Skeletal muscle satellite cell (primary cell): ENCODE results near the gene NRIP2.

Source experiments
- H3K27me3 ChIP-seq: 2 replicates; pipeline ENCODE4 v1.7.0; 2013; ENCODE audit warnings: low read length; ENCODE audit not compliant: control insufficient read depth, insufficient read depth
- H3K36me3 ChIP-seq: 2 replicates; pipeline ENCODE4 v1.7.0; 2013; ENCODE audit warnings: mild to moderate bottlenecking, control low read depth, low read length; ENCODE audit not compliant: insufficient read depth
- H3K4me1 ChIP-seq: 2 replicates; pipeline ENCODE4 v1.7.0; 2013; ENCODE audit warnings: low read length; ENCODE audit not compliant: control insufficient read depth, insufficient read depth
- H3K4me2 ChIP-seq: 2 replicates; pipeline ENCODE4 v1.7.0; 2013; ENCODE audit warnings: mild to moderate bottlenecking, low read length
- H3K4me3 ChIP-seq: 2 replicates; pipeline ENCODE4 v1.7.0; 2013; ENCODE audit warnings: low read length
- H3K9ac ChIP-seq: 2 replicates; pipeline ENCODE4 v1.7.0; 2013; ENCODE audit warnings: mild to moderate bottlenecking, low read depth, low read length, moderate library complexity
- H3K9me3 ChIP-seq: replicated peaks from 2 replicates; pipeline ENCODE4 v1.7.0; 2013; ENCODE audit warnings: mild to moderate bottlenecking, control low read depth, low read length

NRIP2 gene

DNA sequence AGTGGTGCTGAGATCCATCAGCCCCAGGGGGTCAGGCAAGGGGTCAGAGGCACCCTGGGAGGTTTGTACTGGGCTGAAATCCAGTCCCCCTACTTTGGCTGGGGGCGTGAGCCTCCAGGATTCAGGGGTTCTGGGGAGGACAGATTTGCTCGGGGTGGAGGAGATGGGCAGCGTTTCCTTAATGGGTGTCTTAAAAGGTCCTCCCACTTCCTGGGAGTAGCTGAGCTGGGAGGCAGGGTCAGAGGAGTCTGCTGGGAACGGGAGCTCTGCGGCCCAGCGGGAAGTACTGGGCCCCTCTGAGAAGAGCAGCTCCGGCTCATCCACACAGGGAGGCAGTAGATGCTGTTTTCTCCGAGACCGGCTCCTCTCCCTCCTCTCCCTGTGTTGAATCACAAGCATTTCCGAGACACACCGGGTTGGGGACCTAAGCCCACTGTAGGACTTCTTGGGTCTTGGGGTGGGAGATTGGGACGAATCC is 24.1 kb upstream of the NRIP2 start:
- H3K9ac ChIP-seq = no peak overlapping the region
- peaks cover 37% of the 10 kb centered on the region for H3K36me3 ChIP-seq
- H3K9me3 ChIP-seq = no peaks in the 10 kb centered on the region
- H3K4me3 ChIP-seq = no peak overlapping the region
- H3K27me3 ChIP-seq = no peaks in the 10 kb centered on the region
- no peaks in the 10 kb centered on the region for H3K4me1 ChIP-seq
- no peak overlapping the region for H3K4me2 ChIP-seq

DNA sequence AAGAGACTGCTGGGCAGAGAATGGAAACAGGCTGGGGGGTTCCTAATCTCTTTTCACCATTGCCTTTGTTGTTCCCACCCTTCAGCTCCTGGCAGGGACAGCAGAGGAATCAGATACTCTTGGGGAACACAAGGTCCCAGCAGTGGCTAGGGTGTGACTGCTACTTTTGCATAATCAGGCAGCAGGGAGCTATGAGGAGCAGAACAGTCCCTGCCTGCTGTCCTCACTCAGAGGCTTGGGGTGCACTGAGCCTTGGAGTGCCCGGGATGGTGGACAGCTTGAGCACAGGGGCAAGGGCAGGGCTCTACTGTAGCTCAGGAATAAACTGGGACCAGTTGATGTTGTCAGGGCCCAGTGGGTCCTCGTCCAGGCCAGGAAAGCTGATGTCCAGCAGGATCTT is 23.5 kb upstream of the NRIP2 start:
- no peaks in the 10 kb centered on the region for H3K9me3 ChIP-seq
- no peak overlapping the region for H3K4me3 ChIP-seq
- no peak overlapping the region for H3K4me2 ChIP-seq
- no peak overlapping the region for H3K9ac ChIP-seq
- H3K27me3 ChIP-seq = no peaks in the 10 kb centered on the region
- H3K36me3 ChIP-seq = peaks cover 36% of the 10 kb centered on the region
- H3K4me1 ChIP-seq = no peaks in the 10 kb centered on the region

DNA sequence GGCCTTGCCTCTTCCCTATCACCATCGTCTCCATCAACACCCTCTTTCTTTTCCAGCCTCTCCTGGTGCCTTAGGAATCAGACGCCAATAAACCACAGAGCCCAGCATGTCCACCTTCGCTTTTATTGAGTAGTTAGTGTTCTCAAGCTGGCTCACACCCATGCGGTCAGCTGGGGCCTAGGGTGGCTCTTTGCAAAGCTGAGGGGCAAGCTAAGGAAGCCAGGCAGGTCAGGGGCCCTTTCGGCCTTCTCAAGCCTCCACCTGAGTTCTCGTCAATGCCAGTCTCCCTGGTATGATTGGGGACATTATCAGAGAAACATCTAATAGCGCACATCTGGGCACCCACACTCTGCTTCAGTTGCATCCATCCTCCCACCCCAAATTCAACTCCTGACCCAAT is 22.7 kb upstream of the NRIP2 start:
- Histone ChIP-seq H3K27me3 (no peaks in the 10 kb centered on the region), H3K4me3 (no peak overlapping the region), H3K9ac (no peak overlapping the region), H3K9me3 (no peaks in the 10 kb centered on the region), H3K36me3 (peaks cover 32% of the 10 kb centered on the region), H3K4me2 (no peak overlapping the region), H3K4me1 (no peaks in the 10 kb centered on the region)

DNA sequence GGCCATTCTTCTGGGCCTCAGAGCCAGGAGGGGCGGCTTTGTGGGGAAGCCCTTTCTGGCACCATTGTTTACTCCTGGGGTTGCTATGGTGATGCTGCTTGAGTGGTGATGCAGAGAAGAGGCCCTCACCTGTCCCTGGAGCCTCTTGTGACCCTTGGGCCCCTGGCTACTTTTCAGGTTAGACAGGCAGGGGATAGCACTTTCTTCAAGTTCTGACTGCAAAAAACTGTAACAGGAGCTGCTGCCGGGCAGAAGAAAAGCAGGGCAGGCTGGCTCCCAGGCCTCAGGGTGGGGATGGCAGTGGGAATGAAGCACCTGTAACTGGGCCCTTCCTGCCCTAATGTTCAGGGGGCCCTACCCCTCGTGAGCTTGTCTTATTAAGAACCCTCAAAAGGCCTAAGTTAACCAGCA is 22.2 kb upstream of the NRIP2 start, which contains the start of gene TEX52:
TEX52 (minus strand) TSS at position 19 of the 411 bp plus-strand sequence; CDS start at position 6, 13 bp downstream.
- no peak within 1 kb of the TSS for H3K9ac ChIP-seq
- H3K4me2 ChIP-seq = no peak within 1 kb of the TSS
- no peaks in the 10 kb centered on the region for H3K9me3 ChIP-seq
- H3K27me3 ChIP-seq = no peaks in the 10 kb centered on the region
- no peaks in the 10 kb centered on the region for H3K4me1 ChIP-seq
- H3K4me3 ChIP-seq = no peak within 1 kb of the TSS
- H3K36me3 ChIP-seq = peaks cover 27% of the 10 kb centered on the region

DNA sequence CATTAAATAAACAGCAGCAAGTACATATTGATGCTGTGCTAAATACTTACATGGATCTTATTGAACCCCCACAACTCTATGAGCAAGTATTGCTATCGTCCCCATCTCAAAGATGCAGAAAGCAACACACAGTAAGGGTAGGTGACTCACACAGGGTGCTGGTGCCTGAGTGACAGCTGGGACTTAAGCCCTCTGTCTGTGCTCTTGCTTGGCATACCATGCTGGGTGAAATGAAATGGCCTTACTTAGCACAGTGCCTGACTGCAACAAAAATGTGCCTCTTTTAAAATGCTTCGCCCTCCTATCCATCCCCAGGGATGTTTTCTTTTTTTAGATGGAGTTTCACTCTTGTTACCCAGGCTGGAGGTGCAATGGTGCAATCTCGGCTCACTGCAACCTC is 21.2 kb upstream of the NRIP2 start:
- H3K36me3 ChIP-seq = peaks cover 27% of the 10 kb centered on the region
- H3K9ac ChIP-seq = no peak overlapping the region
- no peak overlapping the region for H3K4me2 ChIP-seq
- H3K4me3 ChIP-seq = no peak overlapping the region
- H3K27me3 ChIP-seq = no peaks in the 10 kb centered on the region
- H3K9me3 ChIP-seq = no peaks in the 10 kb centered on the region
- H3K4me1 ChIP-seq = no peaks in the 10 kb centered on the region

DNA sequence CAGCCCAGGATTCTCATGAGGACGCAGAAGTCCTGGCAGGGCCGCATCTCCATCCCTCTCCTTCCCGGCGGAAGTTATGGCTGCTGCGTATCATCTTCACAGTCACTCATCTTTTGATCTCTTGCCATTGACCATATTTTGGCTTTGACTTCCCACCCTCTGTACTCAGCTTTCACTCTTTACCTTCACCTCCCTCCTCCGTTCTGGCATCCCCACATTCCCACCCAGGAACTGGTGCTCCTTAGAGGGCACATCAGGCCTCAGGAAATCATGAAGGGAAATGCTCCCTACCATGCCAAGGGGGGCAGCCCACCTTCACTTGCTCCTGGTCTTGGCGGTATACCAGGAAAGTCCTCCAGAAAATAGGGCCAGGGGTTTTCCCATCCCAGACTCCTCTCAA is 20.7 kb upstream of the NRIP2 start:
- no peaks in the 10 kb centered on the region for H3K9me3 ChIP-seq
- H3K36me3 ChIP-seq = peaks cover 27% of the 10 kb centered on the region
- no peaks in the 10 kb centered on the region for H3K27me3 ChIP-seq
- H3K4me1 ChIP-seq = no peaks in the 10 kb centered on the region
- no peak overlapping the region for H3K4me2 ChIP-seq
- no peak overlapping the region for H3K4me3 ChIP-seq
- H3K9ac ChIP-seq = no peak overlapping the region

DNA sequence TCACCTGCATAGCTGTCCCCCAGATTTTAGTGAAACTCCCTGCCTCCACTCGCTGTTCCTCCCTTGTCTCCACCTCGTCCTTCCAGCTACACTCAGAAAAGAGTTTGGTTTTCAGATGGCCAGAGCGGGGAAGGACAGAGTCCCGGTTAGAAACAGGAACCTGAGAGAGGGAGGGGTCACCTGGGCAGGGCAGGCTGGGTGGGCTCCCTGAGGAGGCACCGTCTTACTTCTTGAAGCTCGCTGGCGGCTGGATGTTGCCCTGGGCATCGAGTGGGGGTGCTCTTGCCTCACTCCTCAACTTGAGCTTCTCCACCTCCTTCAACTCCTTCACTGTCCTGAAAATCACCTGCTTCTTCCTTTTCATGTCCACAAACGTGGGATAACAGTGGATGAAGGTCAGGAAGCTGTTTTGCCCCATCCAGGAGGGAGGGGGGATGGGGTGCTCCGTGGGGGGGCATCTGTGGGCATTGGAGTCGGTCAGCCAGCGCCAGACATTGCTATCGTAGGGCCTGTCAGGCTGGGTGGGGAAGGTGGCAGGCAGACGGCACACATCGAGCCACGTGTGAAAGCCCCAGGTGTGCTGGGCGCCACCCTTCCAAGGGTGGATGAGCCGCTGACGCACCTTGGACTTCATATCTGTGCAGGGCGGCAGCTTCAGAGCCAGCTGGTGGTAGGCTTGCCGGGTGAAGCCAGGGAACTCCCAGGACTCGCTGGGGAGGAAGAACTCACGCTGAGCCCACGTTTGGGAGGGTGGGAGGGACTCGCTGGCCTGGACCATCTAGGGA is 20.0 kb upstream of the NRIP2 start:
- H3K27me3 ChIP-seq = no peaks in the 10 kb centered on the region
- H3K36me3 ChIP-seq = peaks cover 22% of the 10 kb centered on the region
- no peak overlapping the region for H3K4me3 ChIP-seq
- no peaks in the 10 kb centered on the region for H3K4me1 ChIP-seq
- H3K9me3 ChIP-seq = no peaks in the 10 kb centered on the region
- H3K4me2 ChIP-seq = no peak overlapping the region
- no peak overlapping the region for H3K9ac ChIP-seq

DNA sequence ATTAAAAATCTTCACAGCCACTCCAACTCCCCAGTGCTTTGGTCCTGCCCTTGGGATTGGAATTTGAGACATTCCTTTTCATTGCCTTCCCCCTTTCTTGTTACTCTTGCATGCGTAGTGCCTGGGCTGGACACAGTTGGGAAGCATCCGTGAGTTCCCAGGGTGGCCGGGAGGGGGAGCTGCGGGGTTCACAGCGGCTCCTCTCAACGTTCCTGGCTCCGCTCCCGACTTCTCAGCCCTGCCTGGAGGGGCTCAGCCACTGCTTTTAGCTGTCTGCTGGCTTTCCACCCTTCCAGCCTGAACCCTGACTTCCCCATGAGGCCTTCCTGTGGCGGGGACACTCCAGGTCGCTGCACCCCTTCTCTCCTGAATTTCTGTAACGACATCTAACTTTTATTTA is 18.8 kb upstream of the NRIP2 start:
- no peaks in the 10 kb centered on the region for H3K27me3 ChIP-seq
- H3K4me1 ChIP-seq = no peaks in the 10 kb centered on the region
- H3K4me2 ChIP-seq = peak overlapping the region; percentile 57
- H3K4me3 ChIP-seq = no peak overlapping the region
- no peaks in the 10 kb centered on the region for H3K9me3 ChIP-seq
- H3K9ac ChIP-seq = no peak overlapping the region
- H3K36me3 ChIP-seq = peaks cover 12% of the 10 kb centered on the region

DNA sequence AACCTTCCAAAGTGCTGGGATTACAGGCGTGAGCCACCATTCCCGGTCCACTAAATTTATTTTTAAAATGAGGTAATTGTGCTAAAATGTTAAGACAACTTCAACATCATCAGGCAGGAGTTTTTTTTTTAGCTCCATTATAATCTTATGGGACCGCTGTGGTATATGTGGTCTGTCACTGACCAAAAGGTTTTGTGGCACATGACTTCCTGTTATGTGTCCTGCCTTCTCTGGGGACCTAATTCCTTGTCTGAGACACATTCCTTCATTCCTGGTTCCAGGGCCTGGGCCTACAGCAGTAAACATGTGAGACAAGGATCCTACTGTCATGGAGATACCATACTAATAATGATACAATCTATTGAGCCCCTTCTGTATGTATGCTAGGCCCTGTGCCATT is 17.1 kb upstream of the NRIP2 start:
- Histone ChIP-seq H3K9ac (no peak overlapping the region), H3K9me3 (no peaks in the 10 kb centered on the region), H3K36me3 (no peaks in the 10 kb centered on the region), H3K4me1 (no peaks in the 10 kb centered on the region), H3K4me3 (no peak overlapping the region), H3K4me2 (no peak overlapping the region), H3K27me3 (no peaks in the 10 kb centered on the region)

DNA sequence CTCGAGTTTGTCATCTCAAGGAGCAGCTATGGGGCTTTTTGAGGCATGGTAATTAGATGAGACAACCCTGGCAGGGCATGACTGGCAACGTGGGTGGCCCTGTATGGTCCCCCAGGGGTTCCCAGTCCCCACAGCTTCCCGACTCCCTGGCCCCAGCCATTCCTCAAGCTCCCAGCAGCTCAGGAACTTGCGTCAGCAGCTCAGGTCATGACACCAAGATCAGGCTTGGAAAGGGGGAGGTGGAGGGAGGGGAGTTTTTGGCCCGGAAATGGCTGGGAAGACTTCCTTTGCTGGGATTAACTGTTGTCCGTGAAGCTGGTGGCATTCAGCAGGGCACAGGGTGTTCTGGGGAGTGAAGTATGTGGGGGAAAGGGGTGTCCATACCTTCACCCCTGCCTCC is 10.4 kb upstream of the NRIP2 start:
- Histone ChIP-seq H3K27me3 (no peaks in the 10 kb centered on the region), H3K36me3 (no peaks in the 10 kb centered on the region), H3K4me1 (peaks cover 19% of the 10 kb centered on the region), H3K9me3 (no peaks in the 10 kb centered on the region), H3K4me2 (peak overlapping the region; percentile 4), H3K9ac (no peak overlapping the region), H3K4me3 (no peak overlapping the region)

DNA sequence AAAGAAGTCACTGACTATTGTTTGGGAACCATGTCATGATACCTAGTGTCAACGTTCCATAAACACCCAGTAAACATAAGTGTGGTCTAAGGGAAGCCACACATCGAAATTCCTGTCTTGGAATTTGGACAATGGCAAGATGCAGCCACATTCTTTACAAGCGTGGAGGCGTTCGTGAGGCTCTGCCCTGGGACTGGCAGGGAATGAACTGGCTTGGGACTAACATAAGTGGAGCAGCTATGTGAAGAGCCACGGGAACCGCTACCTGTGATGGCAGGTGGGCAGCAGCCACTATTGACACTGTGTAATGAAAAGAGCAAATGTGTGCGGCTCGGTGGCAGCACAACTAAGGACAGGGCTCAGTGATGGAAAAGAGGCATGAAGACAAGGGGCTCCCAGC is 10.0 kb upstream of the NRIP2 start:
- Histone ChIP-seq H3K27me3 (no peaks in the 10 kb centered on the region), H3K4me3 (no peak overlapping the region), H3K9me3 (no peaks in the 10 kb centered on the region), H3K4me1 (peaks cover 19% of the 10 kb centered on the region), H3K36me3 (no peaks in the 10 kb centered on the region), H3K4me2 (peak overlapping the region; percentile 4), H3K9ac (no peak overlapping the region)

DNA sequence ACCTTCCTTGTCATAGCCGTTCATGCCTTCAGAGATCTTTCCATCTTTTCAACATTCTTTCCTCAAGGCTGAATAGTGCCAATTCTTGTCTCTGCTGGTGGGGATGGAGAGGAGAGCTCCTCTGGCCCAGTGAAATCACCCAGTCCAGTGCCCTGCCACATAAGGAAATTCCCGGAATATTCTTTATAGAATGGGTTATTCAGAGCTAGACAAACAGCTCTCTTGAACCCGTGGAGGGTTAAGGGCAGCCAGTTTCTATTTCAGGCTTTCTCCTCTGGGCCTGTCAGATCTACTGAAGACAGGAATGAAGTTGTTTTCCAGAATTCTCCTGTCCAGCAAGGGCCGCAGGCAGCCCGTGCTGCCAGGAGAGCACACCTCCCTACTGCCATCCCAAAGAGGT is 8.1 kb upstream of the NRIP2 start:
- Histone ChIP-seq H3K4me1 (peaks cover 19% of the 10 kb centered on the region), H3K4me3 (no peak overlapping the region), H3K9me3 (no peaks in the 10 kb centered on the region), H3K4me2 (no peak overlapping the region), H3K36me3 (no peaks in the 10 kb centered on the region), H3K27me3 (no peaks in the 10 kb centered on the region), H3K9ac (no peak overlapping the region)
